GM18873 (cell line): Measurements from ENCODE around the gene OR10A4.
"Not testable (repeated sequence)": the region's sequence is repeated elsewhere in the genome, so short reads cannot be mapped to it uniquely, and the experiment has no call there.

Experiments used
- ATAC-seq: cut with Tn5 transposase; IDR thresholded peaks from one replicate; pipeline ENCODE4 v1.9.1; 2021; ENCODE audit warnings: mild to moderate bottlenecking, moderate library complexity, moderate number of reproducible peaks; ENCODE audit not compliant: unreplicated experiment, low FRiP score

OR10A4 gene, protein sequence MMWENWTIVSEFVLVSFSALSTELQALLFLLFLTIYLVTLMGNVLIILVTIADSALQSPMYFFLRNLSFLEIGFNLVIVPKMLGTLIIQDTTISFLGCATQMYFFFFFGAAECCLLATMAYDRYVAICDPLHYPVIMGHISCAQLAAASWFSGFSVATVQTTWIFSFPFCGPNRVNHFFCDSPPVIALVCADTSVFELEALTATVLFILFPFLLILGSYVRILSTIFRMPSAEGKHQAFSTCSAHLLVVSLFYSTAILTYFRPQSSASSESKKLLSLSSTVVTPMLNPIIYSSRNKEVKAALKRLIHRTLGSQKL

DNA sequence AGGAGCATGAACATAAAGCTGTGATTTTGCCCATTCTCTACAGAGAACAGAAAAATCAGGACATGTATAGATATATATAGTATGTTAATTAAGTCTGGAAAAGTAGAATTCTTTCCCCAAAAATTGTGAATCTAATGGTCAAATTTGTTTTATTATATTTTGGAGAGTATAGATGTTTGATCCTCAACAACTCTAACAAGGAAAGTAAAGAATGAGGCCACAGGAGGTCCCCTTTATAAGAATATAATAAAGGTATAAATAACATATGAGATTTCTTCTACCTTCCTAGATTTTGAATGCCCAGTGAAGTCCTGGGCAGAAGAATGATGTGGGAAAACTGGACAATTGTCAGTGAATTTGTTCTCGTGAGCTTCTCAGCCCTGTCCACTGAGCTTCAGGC, at the start of gene OR10A4:
TSS of gene OR10A4 (plus strand) at position 301 of the 400 bp plus-strand sequence. CDS start at position 324, 23 bp downstream.
- ATAC-seq, result no peak

DNA sequence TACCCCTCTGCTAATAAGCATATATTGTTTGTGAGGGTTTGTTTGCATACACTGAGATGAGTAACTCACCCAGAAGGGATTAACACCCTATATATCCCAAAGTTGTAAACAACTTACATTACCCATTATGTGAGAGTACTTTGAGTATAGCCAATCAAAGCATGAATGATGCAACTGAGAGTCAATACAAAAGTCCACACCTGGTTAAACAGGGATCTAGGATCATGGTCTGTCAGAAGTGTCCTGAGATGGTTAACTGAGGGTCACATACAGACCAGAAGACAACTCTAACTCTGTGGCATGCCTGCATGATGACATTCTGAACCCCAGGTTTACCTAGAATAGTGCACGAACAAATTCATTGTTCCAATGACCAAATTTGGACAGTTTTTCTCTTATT, 48.3 kb upstream of the OR10A4 start:
- no peak for ATAC-seq

DNA sequence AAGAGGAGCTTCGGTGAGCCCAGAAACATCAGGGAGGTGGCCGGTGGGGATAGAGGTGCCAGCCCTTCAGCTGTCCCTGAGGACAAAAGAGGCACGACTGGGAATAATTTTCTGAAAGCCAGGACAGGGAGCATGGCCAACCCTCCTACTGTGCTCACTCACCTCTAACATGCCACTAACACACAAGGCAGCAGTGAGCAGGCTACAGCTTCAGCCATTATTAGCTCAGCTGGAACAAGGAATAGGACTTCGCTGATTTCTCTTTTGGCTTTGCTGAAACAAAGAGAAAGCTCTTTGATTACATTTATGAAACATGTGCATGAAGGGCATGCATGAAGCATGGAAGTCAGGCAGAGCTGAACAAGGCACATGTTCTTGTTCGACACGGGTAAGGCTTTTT, 43.1 kb upstream of the OR10A4 start:
- ATAC-seq, result no peak

DNA sequence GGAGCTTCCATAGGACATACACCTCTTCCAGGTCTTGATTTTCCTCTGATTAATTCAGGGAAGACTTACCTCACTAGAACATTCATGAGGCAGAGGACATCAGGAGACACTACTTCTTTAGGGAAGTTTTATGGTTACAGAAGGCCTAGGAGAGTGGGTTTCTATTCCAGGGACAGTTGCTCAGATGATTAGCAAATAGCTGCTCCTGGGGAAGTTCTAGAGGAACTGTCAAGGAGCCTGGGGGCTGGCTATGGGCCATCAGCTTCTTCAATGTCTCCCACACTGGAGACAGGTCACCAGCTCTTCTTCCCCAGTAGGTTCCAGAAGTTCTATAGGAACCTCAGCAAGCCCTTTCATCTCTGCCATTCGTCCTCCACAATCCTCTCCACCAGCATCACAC, 42.4 kb upstream of the OR10A4 start:
- no peak for ATAC-seq

DNA sequence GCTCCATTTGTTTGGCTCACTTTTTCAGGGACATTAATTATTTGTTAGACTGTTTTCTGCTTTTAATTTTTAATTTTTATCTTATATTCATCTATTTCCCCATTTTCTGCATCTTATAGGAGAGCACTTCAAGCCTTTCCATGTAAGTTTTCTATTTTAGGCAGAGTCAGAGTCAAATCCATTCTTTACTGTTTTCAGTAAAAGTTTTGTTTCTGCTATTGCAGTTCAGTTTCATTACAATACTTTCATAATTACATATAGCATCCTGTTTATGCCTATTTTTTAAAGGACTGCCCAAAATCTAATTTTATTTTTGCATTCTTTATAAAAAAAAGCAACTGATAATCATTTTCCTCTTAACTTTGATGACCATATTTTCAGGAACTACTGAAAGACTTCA, 34.7 kb upstream of the OR10A4 start:
- no peak for ATAC-seq

DNA sequence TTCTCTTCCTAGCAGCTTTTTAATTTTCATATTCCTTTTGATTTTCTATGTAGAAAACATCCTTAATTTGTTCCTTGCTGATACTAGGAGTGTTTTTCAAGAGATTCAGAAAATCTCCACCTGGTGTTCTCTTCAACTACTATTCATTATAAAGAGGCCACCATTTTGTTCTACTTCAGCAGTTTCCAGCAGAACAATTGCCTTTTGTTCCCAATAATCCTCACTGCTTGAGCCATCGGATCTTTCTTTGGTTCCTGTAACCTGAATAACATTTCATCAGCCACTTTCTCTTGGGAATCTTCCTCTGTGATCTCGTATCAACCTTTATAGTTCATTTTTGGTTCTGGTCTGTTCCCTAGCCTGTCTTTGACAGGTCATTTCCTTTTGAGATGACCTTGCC, 32.8 kb upstream of the OR10A4 start:
- ATAC-seq, result no peak

DNA sequence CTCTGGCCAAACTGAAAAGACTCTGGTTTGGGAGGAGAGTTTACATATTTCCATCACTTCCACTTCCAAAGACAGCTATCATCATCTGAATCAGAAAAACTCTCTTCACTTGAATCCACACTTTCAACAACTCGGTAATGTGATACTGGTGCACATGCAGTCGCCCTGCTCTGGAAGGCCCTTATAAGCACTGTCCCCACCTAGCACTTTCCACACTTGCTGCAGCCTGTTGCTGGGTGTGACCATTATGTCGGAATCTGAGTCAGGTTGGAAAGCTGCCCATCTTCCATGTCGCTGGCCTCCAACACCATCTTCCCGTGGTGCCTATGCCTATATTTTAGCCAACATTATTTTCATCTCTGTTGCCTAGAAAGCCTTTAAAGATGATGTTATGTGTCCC, 32.1 kb upstream of the OR10A4 start:
- ATAC-seq, result no peak

DNA sequence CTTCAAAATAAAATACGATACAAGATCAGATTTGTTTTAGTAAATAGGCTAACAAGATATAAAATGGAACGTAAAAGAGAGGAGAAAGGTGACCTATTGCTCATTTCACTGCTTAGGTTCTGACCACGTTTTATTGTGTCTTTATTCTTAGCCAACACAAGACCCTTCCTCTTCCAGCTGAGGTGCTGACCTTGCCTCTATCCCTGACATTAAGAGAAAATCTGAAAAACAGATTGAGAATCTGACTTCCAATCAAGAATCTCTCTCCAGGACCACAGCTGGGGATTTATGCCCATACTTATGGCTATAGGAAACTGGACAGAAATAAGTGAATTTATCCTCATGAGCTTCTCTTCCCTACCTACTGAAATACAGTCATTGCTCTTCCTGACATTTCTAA, 31.0 kb upstream of the OR10A4 start, which contains the start of gene OR10A5:
TSS of gene OR10A5 (plus strand) at position 301 of the 400 bp plus-strand sequence. CDS start at position 301, 0 bp downstream.
- no peak for ATAC-seq

DNA sequence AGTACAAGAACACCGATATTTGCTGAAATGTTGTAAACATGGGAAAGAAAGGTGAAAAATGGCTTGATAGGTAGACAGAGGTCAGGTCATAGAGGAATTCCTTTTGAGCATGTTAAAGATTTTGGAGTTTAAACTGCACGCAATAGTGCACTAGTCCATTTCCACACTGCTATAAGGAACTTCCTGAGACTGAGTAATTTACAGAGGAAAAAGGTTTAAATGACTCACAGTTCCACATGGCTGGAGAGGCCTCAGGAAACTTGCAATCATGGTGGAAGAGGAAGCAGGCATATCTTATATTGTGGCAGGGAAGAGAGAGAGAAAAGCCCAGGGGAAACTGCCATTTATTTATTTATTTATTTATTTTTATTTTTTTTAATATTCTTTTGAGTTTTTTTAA, 25.9 kb upstream of the OR10A4 start:
- ATAC-seq, result no peak

DNA sequence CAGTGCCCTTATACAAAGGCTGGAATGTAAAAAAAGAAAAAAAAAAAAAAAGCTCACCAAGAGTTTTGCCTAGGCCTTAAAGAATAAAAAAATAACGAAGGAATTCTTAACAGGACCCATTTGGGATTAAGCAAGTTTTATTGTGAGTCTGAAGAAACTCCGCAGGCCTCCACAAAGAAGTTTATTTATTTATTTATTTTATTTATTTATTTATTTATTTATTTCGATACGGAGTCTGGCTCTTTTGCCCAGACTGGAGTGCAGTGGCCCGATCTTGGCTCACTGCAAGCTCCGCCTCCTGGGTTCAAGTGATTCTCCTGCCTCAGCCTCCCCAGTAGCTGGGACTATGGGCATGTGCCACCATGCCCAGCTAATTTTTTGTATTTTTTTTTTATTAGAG, 21.6 kb upstream of the OR10A4 start:
- not testable (repeated sequence) for ATAC-seq

DNA sequence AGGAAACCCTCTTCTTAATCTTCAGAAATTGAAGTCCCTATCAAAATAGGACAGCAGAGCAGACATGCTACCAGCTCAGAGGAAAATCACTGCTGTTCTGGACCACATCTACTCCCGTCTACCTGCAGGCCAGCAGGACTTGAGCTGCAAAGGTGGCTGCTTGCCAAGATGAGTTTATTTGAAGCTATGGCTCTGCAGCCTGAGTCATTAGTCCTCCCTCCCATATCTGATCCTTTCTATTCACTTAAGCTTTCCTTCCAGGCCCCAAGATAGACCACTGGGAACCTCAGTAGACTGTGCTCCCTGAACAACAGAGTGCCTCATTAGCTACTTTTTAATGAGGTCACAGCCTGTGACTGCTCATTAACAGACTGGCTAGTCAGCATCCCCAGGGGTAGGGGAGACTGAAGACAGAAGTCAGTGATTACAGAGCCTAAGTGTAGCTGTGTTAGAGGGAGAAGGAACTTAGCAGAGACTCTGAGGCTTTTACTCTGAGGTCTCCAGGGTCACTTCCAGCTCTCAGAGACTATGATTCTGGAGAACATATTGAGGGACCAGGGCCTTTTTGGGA, 20.4 kb upstream of the OR10A4 start:
- ATAC-seq, result no peak

DNA sequence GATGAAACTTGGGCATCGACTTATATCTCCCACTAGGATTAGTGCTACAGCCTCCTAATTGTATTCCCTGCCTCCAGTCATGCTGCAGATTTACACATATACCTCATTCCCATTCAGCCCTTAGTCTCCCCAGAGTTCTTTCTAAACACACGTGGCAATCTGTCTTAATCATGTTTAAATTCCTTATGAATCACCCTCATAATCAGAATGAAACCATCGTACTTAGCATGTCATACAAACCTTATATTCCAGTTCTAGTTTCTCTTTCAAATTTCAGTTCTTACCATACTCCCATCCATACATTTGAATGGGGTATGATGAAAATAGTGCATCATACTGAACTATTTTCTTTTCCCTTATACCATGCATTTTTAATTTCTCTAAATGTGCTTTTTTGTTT, 19.6 kb upstream of the OR10A4 start:
- ATAC-seq, result no peak

DNA sequence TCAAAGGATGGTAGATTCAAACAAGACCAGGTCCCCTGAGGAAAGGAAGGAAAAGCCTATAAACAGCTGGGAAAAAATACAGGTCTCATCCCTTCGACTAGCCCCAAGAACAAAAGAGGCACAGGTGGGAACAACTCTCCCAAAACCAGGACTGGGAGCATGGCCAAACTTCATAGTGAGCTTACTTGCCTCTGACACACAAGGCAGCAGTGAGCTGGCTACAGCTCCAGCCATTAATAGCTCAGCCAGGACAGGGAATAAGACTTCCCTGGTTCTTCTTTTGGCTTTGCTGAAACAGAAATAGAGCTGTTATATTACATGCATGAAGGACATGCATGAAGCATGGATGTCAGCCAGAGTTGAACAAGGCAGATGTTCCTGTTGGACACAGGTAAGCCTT, 13.5 kb upstream of the OR10A4 start, which contains the start of gene OR10A2:
TSS of gene OR10A2 (plus strand) at position 97 of the 400 bp plus-strand sequence. CDS start 6,698 bp downstream, outside the sequence.
- ATAC-seq, result no peak

DNA sequence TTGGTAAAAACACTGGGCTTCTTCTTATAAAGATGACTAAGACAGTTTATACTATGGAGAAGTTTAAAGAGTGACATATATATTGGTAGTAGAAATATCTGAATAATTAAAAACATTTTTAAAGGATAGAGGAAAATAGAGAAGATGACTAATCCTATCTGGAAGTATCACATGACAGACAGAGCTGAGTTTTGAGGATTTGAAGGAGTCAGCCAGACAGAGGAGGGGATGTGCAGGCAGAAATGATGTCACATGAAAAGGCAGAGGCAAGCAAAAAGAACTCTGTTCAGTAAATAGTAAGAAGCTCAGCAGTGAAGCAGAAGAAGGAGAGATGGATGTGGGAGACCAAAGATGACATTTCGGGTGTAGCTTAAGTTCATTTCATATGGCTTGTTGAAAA, 12.0 kb upstream of the OR10A4 start:
- no peak for ATAC-seq

DNA sequence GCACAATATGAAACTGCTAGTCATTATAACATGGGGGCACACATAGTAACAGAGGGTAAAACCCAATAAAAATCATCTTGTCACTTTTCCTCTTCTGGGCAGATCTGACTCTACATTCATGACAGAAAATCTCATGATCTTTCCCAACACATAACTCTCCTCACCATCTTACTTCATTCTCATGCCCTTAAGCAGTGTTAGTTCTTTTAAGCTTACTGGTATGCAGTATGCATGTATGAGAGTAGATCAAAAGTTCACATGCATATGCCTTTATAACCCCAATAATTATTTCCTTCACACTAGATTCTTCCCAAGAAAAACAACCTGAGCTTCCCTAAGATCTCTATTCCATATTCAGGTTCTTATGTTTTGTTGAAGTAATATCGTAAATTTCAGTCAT, 5.1 kb upstream of the OR10A4 start:
- ATAC-seq, result no peak

DNA sequence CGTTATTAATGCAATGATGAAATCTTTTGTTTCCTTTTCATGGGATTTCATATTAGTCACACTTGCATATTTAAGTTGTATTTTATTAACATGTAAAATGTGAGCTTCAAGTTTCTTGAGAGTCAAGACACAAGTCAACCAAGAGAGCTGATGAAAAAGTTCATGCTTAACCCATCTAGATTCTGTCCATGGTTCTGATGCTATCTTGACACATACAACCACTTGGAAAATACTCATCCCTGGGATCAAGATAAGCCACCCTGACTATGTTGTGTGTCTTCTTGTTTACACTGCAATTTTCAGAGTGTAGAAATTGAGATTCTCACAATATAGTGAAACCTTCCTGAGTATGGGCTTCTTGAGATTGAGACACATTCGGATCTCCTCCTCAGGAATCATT, 664 bp upstream of the OR10A4 start:
- no peak for ATAC-seq

DNA sequence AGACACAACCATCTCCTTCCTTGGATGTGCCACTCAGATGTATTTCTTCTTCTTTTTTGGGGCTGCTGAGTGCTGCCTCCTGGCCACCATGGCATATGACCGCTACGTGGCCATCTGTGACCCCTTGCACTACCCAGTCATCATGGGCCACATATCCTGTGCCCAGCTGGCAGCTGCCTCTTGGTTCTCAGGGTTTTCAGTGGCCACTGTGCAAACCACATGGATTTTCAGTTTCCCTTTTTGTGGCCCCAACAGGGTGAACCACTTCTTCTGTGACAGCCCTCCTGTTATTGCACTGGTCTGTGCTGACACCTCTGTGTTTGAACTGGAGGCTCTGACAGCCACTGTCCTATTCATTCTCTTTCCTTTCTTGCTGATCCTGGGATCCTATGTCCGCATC, 489 bp downstream of the OR10A4 start:
- ATAC-seq, result no peak

DNA sequence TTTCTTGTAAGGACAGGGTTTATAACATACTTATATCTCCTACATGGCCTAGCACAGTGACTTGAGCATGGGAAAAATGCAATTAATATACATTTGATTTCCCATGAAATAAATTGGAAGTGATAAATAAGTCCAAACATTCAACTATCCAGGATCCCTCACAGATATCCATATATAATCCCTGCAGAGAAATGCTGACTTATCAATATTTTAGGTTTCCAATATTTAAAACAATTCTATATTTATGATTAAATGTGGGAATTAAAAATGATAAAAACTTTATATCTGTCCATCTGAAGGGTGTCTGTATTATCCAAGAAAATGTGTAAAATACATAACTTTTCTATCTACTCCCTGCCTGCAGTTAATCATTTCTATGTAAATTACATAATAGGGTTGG, 6.3 kb downstream of the OR10A4 start:
- no peak for ATAC-seq

DNA sequence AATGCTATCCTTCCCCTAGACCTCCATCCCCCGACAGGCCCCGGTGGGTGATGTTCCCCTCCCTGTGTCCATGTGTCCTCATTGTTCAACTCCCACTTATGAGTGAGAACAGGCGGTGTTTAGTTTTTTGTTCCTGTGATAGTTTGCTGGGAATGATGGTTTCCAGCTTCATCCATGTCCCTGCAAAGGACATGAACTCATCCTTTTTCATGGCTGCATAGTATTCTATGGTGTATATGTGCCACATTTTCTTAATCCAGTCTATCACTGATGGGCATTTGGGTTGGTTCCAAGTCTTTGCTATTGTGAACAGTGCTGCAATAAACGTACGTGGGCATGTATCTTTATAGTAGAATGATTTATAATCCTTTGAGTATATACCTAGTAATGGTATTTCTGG, 11.3 kb downstream of the OR10A4 start:
- ATAC-seq, result not testable (repeated sequence)

DNA sequence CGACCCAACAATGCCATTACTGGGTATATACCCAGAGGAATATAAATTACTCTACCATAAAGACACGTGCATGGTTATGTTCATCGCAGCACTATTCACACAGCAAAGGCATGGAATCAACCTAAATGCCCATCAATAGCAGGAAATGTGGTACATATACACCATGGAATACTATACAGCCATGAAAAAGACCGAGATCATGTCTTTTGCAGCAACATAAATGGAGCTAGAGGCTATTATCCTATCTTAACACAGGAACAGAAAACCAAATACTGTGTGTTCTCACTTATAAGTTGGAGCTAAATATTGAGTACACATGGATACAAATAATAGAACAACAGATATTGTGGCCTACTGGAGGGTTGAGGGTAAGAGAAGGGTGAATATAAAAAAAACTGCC, 12.4 kb downstream of the OR10A4 start:
- ATAC-seq, result no peak

DNA sequence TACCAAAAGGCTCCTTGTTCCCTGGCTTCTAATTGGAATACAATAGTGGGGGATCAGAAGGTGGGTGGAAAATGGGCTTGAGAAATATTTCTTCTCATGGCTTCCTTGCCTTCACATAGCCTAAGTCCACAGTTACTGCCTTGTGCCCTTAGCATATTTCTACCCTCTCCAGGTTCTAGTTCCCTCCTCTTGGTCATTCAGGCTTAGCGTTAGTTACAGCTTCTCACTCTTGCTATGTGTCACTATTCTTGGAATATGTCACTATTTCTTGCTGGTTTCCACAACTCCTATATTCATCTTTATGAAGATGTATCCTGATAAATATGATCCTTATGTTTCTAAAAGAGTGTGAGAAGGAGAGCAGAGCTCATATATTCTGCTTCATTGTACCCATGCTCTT, 13.4 kb downstream of the OR10A4 start:
- no peak for ATAC-seq

DNA sequence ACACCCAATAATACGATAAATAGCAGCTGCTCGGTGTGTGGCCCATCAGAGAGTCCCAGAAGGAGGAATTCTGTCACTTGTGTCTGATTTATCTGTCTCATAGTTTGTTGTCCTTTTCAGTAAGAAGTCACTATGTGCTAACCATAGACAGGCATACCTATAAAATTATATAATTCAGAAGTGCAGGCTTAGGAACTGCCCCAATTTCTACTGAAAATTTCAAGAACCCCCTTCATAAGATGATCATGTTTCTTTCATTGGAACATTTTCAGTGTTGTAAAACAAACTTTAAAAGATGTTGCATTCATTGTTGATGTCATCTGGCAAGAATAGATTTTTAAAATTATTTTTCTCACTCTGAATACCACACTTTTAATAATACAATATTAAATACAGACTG, 16.0 kb downstream of the OR10A4 start, which contains the start of gene OR2D2:
TSS of gene OR2D2 (minus strand) at position 101 of the 400 bp plus-strand sequence. CDS start at position 101, 0 bp downstream.
- no peak for ATAC-seq
